Stomach (tissue), 9 donors: ENCODE data around the gene PLXNA2. TPM values are rescaled to one million over a fixed set of nuclear protein-coding genes. Genes with fewer than 3 reads are reported as not detected.

Experiments used
- DNase-seq, 2 donors: peaks; one replicate each; pipeline versions ENCODE4 v3.0.0 to v3.0.0-alpha.2; 2013 to 2019
- H3K27ac ChIP-seq, 5 donors: fragments of 200-600 bp in 4 of 5; sonication (generic) in 4 of 5; one replicate each; pipeline ENCODE4 v1.5.1; 2013 to 2019; ENCODE audit warnings: mild to moderate bottlenecking in 1 of 5, moderate library complexity in 1 of 5
- H3K27me3 ChIP-seq, 3 donors: fragments of 200-600 bp; sonication (generic); one replicate each; pipeline ENCODE4 v1.5.1; 2017 to 2019; ENCODE audit warnings: mixed run types in 1 of 3
- H3K36me3 ChIP-seq, 4 donors: fragments of 200-600 bp; sonication (generic); 1 replicate in 3 of 4; 2 replicates in 1 of 4; pipeline ENCODE4 v1.5.1; 2016 to 2019
- H3K4me1 ChIP-seq, 4 donors: fragments of 200-600 bp; sonication (generic); one replicate each; pipeline ENCODE4 v1.5.1; 2016 to 2019
- H3K4me3 ChIP-seq, 4 donors: fragments of 200-600 bp; sonication (generic) in 3 of 4; one replicate each; pipeline ENCODE4 v1.5.1; 2016 to 2019; ENCODE audit warnings: mild to moderate bottlenecking in 1 of 4
- H3K9me3 ChIP-seq, 4 donors: fragments of 200-600 bp; sonication (generic); one replicate each; pipeline ENCODE4 v1.5.1; 2016 to 2019
- EP300 ChIP-seq: sonication (generic); formaldehyde crosslinking; IDR thresholded peaks from one replicate; pipeline ENCODE4 v1.6.1; 2017; ENCODE audit warnings: antibody characterized with exemption
- POLR2A ChIP-seq, 4 donors: fragments of 450-650 bp; IDR thresholded peaks; one replicate each; pipeline ENCODE4 v1.6.1; 2016; ENCODE audit warnings: antibody characterized with exemption in 4 of 4, control low read depth in 2 of 4, mild to moderate bottlenecking in 1 of 4, moderate library complexity in 1 of 4
- POLR2AphosphoS5 ChIP-seq, 3 donors: sonication (generic); formaldehyde crosslinking; IDR thresholded peaks; one replicate each; pipeline ENCODE4 v1.6.1; 2016; ENCODE audit warnings: antibody characterized with exemption in 3 of 3
- WGBS, 5 donors: extraction: QIAGEN DNeasy Blood & Tissue Kit in 3 of 5; methylation state at CpG; one replicate each; pipeline versions ENCODE4 v1.1.5 to v1.1.7; 2013 to 2018; 5-methylcytosine and 5-hydroxymethylcytosine counted together
- intact Hi-C: fragments of 100-400 bp; cut with DNase I; formaldehyde crosslinking; loops from one replicate; pipeline ENCODE4 v1.15.1; 2023; ENCODE audit warnings: low total_unique reads
- polyA plus RNA-seq, 3 donors: library from polyadenylated mRNA; stranded (reverse); fragments of 200-250 nt; gene quantifications; one replicate each; pipeline ENCODE4 v1.2.3, GENCODE V29; 2013
- total RNA-seq, 5 donors: library from RNA; depleted of rRNA; stranded (reverse); fragments of >200 nt; gene quantifications; one replicate each; pipeline versions ENCODE4 v1.1.0 to v1.2.3, GENCODE V29; 2014 to 2016
- TF ChIP-seq, protein P1 (sequence below), 7 experiments: fragments of 450-650 bp in 4 of 7; fragments of 200-600 bp in 3 of 7; sonication (generic) in 3 of 7; IDR thresholded peaks; one replicate each; pipeline ENCODE4 v1.5.1; 2016 to 2019; ENCODE audit warnings: antibody characterized with exemption in 7 of 7, control low read depth in 2 of 7, mild to moderate bottlenecking in 1 of 7
- donor health status: healthy with polysubstance abuse.
- donor health status: Bipolar disorder and iron deficiency.
- donor health status: healthy.

PLXNA2 gene
- total and polyA plus RNA-seq, 8 donors, result 2.7 to 185 (median 28.7) TPM

GRCh38 chr1:207992677-207993236, 251.4 kb downstream of the PLXNA2 start:
- TF ChIP-seq POLR2AphosphoS5 (IDR thresholded peaks at IDR 0.05), result no peak
- TF ChIP-seq EP300, result no peak
- no peak for TF ChIP-seq POLR2A (IDR thresholded peaks at IDR 0.05)
- TF ChIP-seq, protein P1, sequence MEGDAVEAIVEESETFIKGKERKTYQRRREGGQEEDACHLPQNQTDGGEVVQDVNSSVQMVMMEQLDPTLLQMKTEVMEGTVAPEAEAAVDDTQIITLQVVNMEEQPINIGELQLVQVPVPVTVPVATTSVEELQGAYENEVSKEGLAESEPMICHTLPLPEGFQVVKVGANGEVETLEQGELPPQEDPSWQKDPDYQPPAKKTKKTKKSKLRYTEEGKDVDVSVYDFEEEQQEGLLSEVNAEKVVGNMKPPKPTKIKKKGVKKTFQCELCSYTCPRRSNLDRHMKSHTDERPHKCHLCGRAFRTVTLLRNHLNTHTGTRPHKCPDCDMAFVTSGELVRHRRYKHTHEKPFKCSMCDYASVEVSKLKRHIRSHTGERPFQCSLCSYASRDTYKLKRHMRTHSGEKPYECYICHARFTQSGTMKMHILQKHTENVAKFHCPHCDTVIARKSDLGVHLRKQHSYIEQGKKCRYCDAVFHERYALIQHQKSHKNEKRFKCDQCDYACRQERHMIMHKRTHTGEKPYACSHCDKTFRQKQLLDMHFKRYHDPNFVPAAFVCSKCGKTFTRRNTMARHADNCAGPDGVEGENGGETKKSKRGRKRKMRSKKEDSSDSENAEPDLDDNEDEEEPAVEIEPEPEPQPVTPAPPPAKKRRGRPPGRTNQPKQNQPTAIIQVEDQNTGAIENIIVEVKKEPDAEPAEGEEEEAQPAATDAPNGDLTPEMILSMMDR (IDR thresholded peaks at IDR 0.05), result no peak
- Histone ChIP-seq H3K4me3 (no peak overlapping the region), H3K27me3 (no peaks in the 10 kb centered on the region), H3K9me3 (no peaks in the 10 kb centered on the region), H3K36me3 (no peaks in the 10 kb centered on the region), H3K27ac (no peak overlapping the region), H3K4me1 (peaks cover 0 to 12% (median 3%) of the 10 kb centered on the region in 4 donors)
- intact Hi-C loops, result no loop called here
- peak in 1 of 2 donors; percentile 51 for DNase-seq
- 56 to 64% (median 60%) methylated on average over 5 of the region's 5 CpGs for WGBS, 5 donors

DNA sequence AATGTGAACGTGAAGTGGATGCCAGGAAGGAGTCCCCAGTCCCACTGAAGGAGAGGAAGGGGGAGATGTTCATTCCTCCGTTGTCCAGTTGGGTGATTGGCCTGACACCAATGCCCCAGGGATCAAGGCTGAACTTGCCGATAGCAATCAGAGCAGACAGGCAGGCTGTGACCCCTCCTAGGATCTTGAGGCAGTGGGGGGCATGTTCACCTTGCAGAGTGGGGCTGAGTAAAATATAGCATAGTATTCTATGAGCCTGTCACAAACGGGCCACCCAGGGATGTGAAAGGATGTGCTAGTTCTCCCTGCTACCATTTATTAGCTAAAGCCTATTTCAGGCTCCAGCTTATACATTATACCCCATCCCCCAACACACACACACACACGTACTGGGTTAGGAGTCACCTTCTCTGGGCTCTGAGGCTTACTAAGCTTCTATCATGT, 252.6 kb downstream of the PLXNA2 start:
- Histone ChIP-seq H3K9me3 (no peaks in the 10 kb centered on the region), H3K4me3 (no peak overlapping the region), H3K4me1 (peaks cover 0 to 7% (median 0%) of the 10 kb centered on the region in 4 donors), H3K36me3 (no peaks in the 10 kb centered on the region), H3K27me3 (no peaks in the 10 kb centered on the region), H3K27ac (no peak overlapping the region)
- intact Hi-C loops, result no loop called here
- no peak for DNase-seq
- no peak for TF ChIP-seq POLR2AphosphoS5 (IDR thresholded peaks at IDR 0.05)
- TF ChIP-seq, protein P1 (IDR thresholded peaks at IDR 0.05), result no peak
- no peak for TF ChIP-seq POLR2A (IDR thresholded peaks at IDR 0.05)
- TF ChIP-seq EP300, result no peak
- WGBS, 5 donors, result 69 to 87% (median 80%) methylated on average over 5 of the region's 5 CpGs

DNA sequence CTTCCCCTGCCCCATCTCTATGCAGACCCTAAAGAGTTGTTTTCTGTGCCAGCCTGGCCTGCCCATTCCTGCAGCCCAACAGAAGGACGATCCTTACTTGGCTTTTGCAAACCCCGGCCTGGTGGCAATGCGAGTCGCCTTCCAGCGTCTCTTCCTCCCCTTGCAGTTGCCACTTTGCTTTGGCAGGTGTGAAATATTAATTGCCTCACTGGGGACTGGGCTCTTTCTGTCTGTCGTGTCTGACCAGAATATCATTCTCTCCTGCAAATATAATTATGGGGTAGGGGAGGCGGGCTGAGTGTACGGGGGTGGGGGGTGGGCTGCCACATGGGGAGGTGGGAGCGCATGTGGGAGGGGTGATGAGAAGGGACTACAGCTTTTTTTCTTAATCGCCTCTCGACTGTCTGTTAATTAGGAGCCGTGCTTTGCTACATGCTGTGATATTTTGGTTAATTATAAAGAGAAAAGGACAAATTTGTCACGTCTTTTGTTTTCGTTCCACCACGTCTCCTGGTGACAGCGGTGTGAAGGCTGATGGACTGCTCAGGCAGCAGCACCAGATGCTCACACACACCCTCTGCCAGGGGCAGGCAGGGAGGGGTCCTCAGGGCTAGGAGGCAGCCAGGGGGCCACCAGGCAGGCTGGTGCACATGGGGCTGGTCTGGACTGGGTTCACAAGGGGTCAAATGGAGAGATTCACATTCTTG, 253.2 kb downstream of the PLXNA2 start:
- intact Hi-C loops, result no loop called here
- Histone ChIP-seq H3K4me1 (peaks cover 0 to 7% (median 0%) of the 10 kb centered on the region in 4 donors), H3K4me3 (no peak overlapping the region), H3K36me3 (no peaks in the 10 kb centered on the region), H3K27ac (no peak overlapping the region), H3K9me3 (no peaks in the 10 kb centered on the region), H3K27me3 (no peaks in the 10 kb centered on the region)
- TF ChIP-seq POLR2A (IDR thresholded peaks at IDR 0.05) (no peak), EP300 (no peak), POLR2AphosphoS5 (IDR thresholded peaks at IDR 0.05) (no peak)
- TF ChIP-seq, protein P1 (IDR thresholded peaks at IDR 0.05), result no peak
- 82 to 92% (median 89%) methylated on average over 16 of the region's 16 CpGs for WGBS, 5 donors
- DNase-seq, result no peak

DNA sequence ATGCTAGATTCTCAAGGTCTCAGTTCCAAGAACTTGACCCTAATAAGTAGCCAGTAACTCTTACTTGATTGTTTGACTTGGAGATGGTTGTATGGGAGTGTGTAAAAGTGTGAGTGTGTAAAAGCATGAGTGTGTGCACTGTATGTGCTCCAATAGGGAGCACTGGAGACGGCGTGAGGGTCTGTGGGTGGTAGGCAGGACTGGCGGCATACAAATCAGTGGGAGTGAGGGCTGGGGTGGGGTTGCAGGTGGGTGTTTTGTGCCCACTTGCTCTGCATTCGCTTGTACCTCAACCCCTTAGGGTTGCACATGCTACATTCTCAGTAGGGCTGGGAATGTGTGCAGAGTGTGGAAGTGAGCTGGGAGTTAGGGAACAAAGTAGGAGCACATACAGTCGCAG, 253.7 kb downstream of the PLXNA2 start:
- WGBS, 5 donors, result 88 to 94% (median 91%) methylated on average over 5 of the region's 5 CpGs
- H3K4me1 ChIP-seq, result peaks cover 0 to 7% (median 0%) of the 10 kb centered on the region in 4 donors
- no peaks in the 10 kb centered on the region for H3K36me3 ChIP-seq
- H3K9me3 ChIP-seq, result no peaks in the 10 kb centered on the region
- no peak for DNase-seq
- TF ChIP-seq POLR2A (IDR thresholded peaks at IDR 0.05), result no peak
- TF ChIP-seq, protein P1 (IDR thresholded peaks at IDR 0.05), result no peak
- TF ChIP-seq EP300, result no peak
- no peak for TF ChIP-seq POLR2AphosphoS5 (IDR thresholded peaks at IDR 0.05)
- no peak overlapping the region for H3K4me3 ChIP-seq
- no peak overlapping the region for H3K27ac ChIP-seq
- no peaks in the 10 kb centered on the region for H3K27me3 ChIP-seq
- intact Hi-C loops, result no loop called here
